Endodermal cell (in vitro differentiated cells): Measurements from ENCODE around the gene GCA. TPM values are rescaled to one million over a fixed set of nuclear protein-coding genes. Genes with fewer than 3 reads are reported as not detected.

Experiments used
- DNase-seq: peaks from one replicate; pipeline ENCODE4 v3.0.0-alpha.2; 2017
- H3K27ac ChIP-seq: 2 replicates; pipeline ENCODE4 v1.5.1; 2013; ENCODE audit warnings: mild to moderate bottlenecking, low read depth, low read length, moderate library complexity
- H3K27me3 ChIP-seq: 2 replicates; pipeline ENCODE4 v1.6.1; 2013; ENCODE audit warnings: mild to moderate bottlenecking, low read length, moderate library complexity; ENCODE audit not compliant: insufficient read depth, control insufficient read depth, poor library complexity, severe bottlenecking
- H3K36me3 ChIP-seq: 2 replicates; pipeline ENCODE4 v1.7.0; 2013; ENCODE audit warnings: mild to moderate bottlenecking, low read length, moderate library complexity; ENCODE audit not compliant: control insufficient read depth, insufficient read depth
- H3K4me1 ChIP-seq: one replicate; pipeline ENCODE4 v1.7.0; 2013; ENCODE audit warnings: low read length; ENCODE audit not compliant: control insufficient read depth, insufficient read depth
- H3K4me3 ChIP-seq: 2 replicates; pipeline ENCODE4 v1.5.1; 2013; ENCODE audit warnings: mild to moderate bottlenecking, low read length, moderate library complexity
- H3K9ac ChIP-seq: 2 replicates; pipeline ENCODE4 v1.6.1; 2013; ENCODE audit warnings: mild to moderate bottlenecking, low read length, moderate library complexity; ENCODE audit not compliant: poor library complexity, severe bottlenecking; ENCODE audit errors: extremely low read depth
- H3K9me3 ChIP-seq: 2 replicates; pipeline ENCODE4 v1.6.1; 2013; ENCODE audit warnings: mild to moderate bottlenecking, low read length, moderate library complexity; ENCODE audit not compliant: control insufficient read depth
- H3K27ac Mint-ChIP-seq: 2 replicates; pipeline ENCODE4 v1.8.0; 2020; ENCODE audit warnings: mixed read lengths
- H3K27me3 Mint-ChIP-seq: 2 replicates; pipeline ENCODE4 v1.8.0; 2021; ENCODE audit warnings: mild to moderate bottlenecking, mixed read lengths; ENCODE audit not compliant: insufficient read depth
- H3K36me3 Mint-ChIP-seq: 2 replicates; pipeline ENCODE4 v1.8.0; 2020; ENCODE audit warnings: low read depth, mixed read lengths
- H3K4me1 Mint-ChIP-seq: 2 replicates; pipeline ENCODE4 v1.8.0; 2020; ENCODE audit warnings: mixed read lengths
- H3K4me3 Mint-ChIP-seq: 2 replicates; pipeline ENCODE4 v1.8.0; 2020; ENCODE audit warnings: mild to moderate bottlenecking, moderate library complexity, mixed read lengths
- H3K9me3 Mint-ChIP-seq: 2 replicates; pipeline ENCODE4 v1.8.0; 2020; ENCODE audit warnings: mild to moderate bottlenecking, mixed read lengths
- WGBS, 2 experiments: methylation state at CpG; one replicate each; pipeline versions ENCODE4 v1.1.5 to v1.1.7; 2013; ENCODE audit warnings: missing lambda C conversion rate in 2 of 2, mixed read lengths in 1 of 2; ENCODE audit not compliant: insufficient coverage in 1 of 2, insufficient read length in 1 of 2; 5-methylcytosine and 5-hydroxymethylcytosine counted together
- total RNA-seq, 2 donors: library from RNA; stranded (reverse); fragmentation: NEBNext Ultra II Directional in 1 of 2; extraction: Animal tissue kit (Norgen Biotek cat#: 25700) in 1 of 2; gene quantifications; 2 replicates in 1 of 2; 3 replicates in 1 of 2; pipeline ENCODE4 v1.2.1, GENCODE V29; 2021
- TF ChIP-seq, protein P1 (sequence below): fragments of 200-600 bp; sonication (generic); conservative IDR thresholded peaks from 2 replicates; pipeline ENCODE4 v1.5.0; 2021; ENCODE audit warnings: antibody characterized with exemption, mild to moderate bottlenecking

The GCA gene
- total RNA-seq, 2 donors from 2014 or later: 27.5 to 53.0 TPM

DNA sequence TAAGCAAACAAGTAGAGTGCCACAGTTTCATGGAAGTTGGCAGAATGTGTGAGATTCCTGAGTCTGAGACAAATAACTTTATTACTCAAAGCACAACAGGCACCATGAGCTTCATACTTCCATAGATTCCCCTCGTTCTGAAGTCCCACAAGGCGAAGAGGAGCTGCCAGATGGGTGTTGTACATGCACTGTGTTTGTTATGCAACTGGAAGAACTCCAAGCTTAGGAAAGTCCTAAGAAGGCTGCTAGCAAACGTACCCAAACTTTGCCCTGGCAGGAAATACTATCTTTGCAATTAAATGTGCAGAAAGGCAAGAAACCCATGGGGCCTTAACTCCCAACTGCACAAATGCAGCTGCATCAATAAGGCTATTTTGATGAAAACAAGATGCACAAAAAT lies 1.6 kb upstream of the GCA start:
- H3K9ac ChIP-seq: no peak overlapping the region
- H3K4me1 ChIP-seq: no peaks in the 10 kb centered on the region
- Mint-ChIP-seq H3K9me3 (no peaks in the 10 kb centered on the region), H3K27me3 (peaks cover 30% of the 10 kb centered on the region), H3K27ac (no peak overlapping the region), H3K4me1 (peaks cover 9% of the 10 kb centered on the region), H3K4me3 (no peak overlapping the region), H3K36me3 (no peaks in the 10 kb centered on the region)
- H3K27ac ChIP-seq: no peak overlapping the region
- H3K4me3 ChIP-seq: no peak overlapping the region
- H3K9me3 ChIP-seq: no peaks in the 10 kb centered on the region
- H3K27me3 ChIP-seq: peaks cover 36% of the 10 kb centered on the region
- TF ChIP-seq, protein P1, sequence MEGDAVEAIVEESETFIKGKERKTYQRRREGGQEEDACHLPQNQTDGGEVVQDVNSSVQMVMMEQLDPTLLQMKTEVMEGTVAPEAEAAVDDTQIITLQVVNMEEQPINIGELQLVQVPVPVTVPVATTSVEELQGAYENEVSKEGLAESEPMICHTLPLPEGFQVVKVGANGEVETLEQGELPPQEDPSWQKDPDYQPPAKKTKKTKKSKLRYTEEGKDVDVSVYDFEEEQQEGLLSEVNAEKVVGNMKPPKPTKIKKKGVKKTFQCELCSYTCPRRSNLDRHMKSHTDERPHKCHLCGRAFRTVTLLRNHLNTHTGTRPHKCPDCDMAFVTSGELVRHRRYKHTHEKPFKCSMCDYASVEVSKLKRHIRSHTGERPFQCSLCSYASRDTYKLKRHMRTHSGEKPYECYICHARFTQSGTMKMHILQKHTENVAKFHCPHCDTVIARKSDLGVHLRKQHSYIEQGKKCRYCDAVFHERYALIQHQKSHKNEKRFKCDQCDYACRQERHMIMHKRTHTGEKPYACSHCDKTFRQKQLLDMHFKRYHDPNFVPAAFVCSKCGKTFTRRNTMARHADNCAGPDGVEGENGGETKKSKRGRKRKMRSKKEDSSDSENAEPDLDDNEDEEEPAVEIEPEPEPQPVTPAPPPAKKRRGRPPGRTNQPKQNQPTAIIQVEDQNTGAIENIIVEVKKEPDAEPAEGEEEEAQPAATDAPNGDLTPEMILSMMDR: no peak
- no peaks in the 10 kb centered on the region for H3K36me3 ChIP-seq
- WGBS, 2 experiments: 91 to 100% methylated on average over 2 to 3 of the region's 3 CpGs
- no peak for DNase-seq

DNA sequence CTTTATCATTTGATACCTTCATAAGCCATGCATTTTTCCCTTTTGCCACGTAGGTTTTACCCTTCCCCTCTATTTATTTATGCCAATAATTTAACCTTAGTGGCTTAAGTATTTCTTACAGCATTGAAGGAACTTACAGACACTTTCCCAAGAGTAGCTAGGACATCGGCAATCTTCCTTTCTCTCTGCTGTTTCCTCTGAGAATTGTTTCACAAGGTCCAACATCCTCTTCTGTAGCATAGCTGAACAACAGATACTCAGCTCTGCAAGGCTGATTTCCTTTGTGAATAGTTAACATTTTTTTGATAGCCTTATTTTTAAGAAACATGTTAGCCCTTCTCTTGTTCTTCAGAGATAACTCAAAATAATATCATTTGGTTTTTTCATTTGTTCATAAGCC lies 1.1 kb upstream of the GCA start:
- DNase-seq: no peak
- peaks cover 26% of the 10 kb centered on the region for H3K27me3 Mint-ChIP-seq
- no peak overlapping the region for H3K4me3 Mint-ChIP-seq
- H3K27ac Mint-ChIP-seq: no peak overlapping the region
- peaks cover 9% of the 10 kb centered on the region for H3K4me1 Mint-ChIP-seq
- H3K4me1 ChIP-seq: no peaks in the 10 kb centered on the region
- peak overlapping the region; percentile 98 for H3K4me3 ChIP-seq
- TF ChIP-seq, protein P1: no peak
- no peaks in the 10 kb centered on the region for H3K9me3 ChIP-seq
- H3K27me3 ChIP-seq: peaks cover 32% of the 10 kb centered on the region
- H3K36me3 ChIP-seq: no peaks in the 10 kb centered on the region
- WGBS, 2 experiments: 90 to 100% methylated on average over 2 of the region's 2 CpGs
- H3K9ac ChIP-seq: no peak overlapping the region
- no peaks in the 10 kb centered on the region for H3K9me3 Mint-ChIP-seq
- H3K27ac ChIP-seq: no peak overlapping the region
- no peaks in the 10 kb centered on the region for H3K36me3 Mint-ChIP-seq

DNA sequence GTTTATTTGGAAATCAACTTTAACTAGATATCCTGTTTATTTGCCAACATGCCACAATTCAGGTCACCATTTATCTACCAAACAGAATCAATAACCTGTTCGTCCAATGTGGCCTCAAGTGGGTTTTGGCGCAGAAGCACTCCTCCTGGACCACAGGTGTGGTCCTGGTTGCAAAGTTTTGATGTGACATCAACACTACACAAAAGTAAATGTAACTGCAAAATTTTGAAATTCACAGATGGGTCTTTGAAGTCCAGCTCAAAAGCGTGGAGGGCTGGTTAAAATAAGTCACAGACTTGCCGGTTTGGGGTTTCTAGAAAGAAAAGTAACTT lies 474 bp upstream of the GCA start:
- 62 to 75% methylated on average over 4 of the region's 4 CpGs for WGBS, 2 experiments
- H3K9me3 Mint-ChIP-seq: no peaks in the 10 kb centered on the region

More for the DNA sequence above, 474 bp upstream of the GCA start:
- peak overlapping the region; percentile 58 for H3K27ac Mint-ChIP-seq
- TF ChIP-seq, protein P1: no peak
- H3K27me3 Mint-ChIP-seq: peaks cover 26% of the 10 kb centered on the region
- H3K4me3 Mint-ChIP-seq: peak overlapping the region; percentile 87
- no peaks in the 10 kb centered on the region for H3K36me3 Mint-ChIP-seq
- Histone ChIP-seq H3K27ac (no peak overlapping the region), H3K4me1 (no peaks in the 10 kb centered on the region), H3K4me3 (peak overlapping the region; percentile 98), H3K9me3 (no peaks in the 10 kb centered on the region), H3K27me3 (peaks cover 32% of the 10 kb centered on the region), H3K9ac (no peak overlapping the region), H3K36me3 (no peaks in the 10 kb centered on the region)
- peaks cover 9% of the 10 kb centered on the region for H3K4me1 Mint-ChIP-seq
- no peak for DNase-seq
